Effector CD8-positive, alpha-beta T cell (primary cell): ENCODE results near the gene TRIM71.
"Not testable (repeated sequence)": the region's sequence is repeated elsewhere in the genome, so short reads cannot be mapped to it uniquely, and the experiment has no call there.

Experiments
- DNase-seq: peaks from one replicate; lab custom pipeline; 2025; lab: John Stamatoyannopoulos, UW

TRIM71 gene

DNA sequence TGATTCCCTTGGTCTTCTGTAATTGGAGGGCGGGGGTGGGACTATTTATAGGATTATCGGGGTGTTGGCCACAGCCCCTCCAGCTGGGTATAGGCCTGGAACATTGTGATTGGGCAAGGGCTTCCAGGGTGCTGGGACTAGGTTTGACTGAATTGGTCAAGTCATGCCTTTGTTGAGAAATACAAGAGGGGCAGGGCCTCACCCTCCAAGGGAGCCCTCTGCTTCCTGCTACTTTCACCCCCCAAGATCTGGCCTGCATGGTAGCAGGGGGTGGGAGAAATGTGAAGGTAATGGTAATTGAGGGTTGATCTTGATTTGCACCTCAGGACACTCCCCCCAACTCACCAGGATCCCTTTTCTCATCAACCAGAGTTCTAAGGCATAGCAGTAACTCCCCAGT is 25.2 kb downstream of the TRIM71 start:
- DNase-seq: no peak

DNA sequence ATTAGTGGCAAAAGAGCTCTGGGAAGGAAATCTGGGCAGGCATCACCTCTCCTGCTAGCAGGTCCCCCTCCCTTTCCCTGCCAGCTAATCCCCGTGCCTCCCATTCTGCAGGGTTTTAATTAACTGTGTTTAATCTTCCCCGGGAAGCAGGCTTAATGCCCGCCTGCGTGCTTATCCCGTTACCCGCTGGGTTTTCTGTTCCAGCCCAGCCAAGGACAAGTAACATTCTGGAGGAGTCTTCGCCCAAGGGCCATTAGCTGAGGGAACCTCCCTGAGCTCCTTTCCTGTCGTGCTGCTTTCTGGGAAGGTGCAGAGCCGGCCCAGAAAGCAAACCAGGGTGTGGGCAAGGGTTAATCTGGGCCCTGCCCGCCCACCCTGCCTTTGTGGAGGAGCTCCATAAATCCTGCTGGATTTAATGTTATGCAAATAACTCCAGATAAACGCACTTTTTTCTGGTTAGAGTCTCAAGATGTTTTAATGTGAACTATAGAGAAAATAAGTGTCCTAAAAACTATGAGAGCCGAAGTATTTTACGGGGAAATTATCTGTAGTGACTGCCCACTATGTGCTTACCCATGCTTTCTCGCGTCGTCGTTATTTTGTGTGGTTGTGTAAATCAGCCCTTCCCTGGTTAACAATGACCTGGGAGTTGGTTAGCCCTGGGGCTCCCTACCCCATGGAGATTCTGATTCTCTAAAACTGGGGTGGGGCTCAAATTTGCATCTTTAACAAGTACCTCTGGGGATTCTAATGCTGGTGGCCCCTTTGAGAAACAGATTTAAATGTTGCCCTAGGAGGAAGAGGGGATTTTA is 25.9 kb downstream of the TRIM71 start:
- no peak for DNase-seq

DNA sequence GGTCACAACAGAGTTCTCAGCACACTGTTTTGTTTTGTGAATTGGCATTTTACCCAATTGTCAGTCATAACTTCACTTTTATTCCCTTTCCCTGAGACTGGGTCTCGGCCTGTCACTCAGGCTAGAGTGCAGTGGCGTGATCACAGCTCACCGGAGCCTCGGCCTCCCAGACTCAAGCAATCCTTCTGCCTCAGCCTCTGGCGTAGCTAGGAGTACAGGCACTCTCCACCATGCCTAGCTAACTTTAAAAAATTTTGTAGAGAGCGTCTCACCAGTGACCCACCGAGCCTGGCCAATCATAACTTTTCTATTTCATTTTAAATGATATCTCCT is 26.5 kb downstream of the TRIM71 start:
- no peak for DNase-seq

DNA sequence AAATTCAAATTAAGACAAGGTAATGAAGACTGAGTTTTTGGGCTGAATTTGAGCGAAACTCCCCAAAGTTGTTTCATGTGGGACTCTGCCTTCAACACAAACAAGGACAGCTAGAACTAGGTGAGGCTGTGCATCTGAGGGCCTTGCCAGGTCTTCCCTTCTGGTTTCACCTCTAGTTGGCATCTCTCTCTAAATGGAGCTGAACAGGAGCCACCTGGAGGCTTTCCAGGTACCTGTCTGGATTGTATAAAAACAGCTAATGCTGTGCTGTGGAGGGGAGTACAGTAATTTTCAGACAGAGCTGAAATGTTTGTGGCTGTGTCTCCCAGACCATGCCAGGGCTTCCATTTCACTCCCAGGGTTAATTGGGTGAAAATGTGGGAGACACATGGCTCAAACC is 27.1 kb downstream of the TRIM71 start:
- DNase-seq: no peak

DNA sequence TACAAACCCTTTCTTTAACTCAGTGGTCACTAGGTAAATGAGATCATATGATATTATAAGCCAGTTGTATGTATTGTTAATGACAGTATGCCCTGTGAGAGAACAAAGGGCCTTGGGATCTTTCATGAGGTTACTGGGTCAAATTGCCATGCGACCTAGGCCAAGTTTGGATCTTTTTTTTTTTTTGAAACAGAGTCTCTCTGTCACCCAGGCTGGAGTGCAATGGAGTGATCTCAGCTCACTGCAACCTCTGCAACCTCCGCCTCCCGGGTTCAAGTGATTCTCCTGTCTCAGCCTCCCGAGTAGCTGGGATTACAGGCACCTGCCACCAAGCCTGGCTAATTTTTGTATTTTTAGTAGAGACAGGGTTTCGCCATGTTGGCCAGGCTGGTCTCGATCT is 27.7 kb downstream of the TRIM71 start:
- not testable (repeated sequence) for DNase-seq

DNA sequence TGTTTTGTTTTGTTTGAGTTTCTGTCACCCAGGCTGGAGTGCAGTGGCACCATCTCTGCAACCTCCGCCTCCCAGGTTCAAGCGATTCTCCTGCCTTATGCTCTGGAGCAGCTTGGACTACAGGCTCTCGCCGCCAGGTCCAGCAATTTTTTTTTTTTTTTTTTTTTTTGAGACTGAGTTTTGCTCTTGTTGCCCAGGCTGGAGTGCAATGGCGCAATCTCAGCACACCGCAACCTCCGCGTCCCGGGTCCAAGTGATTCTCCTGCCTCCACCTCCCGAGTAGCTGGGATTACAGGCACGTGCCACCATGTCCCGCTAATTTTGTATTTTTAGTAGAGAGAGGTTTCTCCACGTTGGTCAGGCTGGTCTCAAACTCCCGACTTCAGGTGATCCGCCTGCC is 29.2 kb downstream of the TRIM71 start:
- not testable (repeated sequence) for DNase-seq

DNA sequence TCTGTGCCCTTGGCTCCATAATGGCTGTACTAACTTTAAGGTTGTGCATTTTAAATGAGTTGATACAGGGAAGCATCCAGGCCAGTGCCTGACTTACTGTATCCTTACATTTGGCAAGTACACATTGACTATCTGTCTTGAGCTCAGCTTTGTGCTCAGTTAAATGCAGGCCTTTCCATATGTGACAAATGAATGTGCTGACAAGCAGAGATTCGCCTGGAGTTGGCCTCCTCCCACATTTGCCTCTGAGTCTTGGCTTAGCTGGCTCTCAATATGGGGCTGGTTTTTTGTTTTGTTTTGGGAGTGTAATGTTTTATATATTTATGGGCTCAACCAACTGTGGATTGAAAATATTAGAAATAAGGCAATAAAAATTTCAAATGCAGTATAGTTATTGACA is 29.7 kb downstream of the TRIM71 start:
- DNase-seq: no peak

DNA sequence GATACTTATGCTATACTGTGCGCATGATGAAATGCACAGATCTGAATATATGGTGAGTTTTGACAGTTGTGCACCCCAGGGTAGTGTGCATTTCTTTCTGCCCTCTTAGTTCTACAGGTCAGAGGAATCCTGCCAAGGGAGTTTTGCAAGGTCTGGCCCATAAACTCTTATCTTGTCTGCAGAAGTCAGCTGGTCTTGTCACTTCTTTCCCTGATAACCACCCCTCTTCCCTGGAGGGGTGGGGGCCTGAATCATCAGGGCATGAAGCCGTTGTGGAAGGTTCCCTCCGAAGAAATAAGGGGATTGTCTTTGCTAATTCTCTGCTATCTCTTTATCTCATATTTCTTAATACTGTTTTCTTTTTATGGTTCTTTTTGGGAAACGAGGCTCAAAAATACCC is 30.4 kb downstream of the TRIM71 start:
- DNase-seq: no peak

DNA sequence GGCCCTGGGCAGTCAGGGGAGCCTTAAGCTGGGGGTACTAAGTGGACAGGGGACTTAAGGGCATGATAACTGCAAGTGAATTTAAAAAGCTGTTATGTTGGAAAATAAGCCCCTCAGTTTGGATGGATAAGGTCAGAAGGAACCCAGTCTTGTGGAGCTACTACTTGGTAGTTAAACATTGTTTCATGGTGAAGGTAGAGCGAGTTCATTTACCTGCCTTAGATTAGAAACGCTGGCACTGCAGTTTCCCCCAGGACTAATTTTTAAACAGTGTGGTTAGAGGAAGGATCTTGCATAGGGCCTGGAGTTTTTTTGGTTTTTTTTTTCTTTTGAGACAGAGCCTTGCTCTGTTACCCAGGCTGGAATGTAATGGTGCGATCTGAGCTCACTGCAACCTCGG is 31.2 kb downstream of the TRIM71 start:
- DNase-seq: no peak

DNA sequence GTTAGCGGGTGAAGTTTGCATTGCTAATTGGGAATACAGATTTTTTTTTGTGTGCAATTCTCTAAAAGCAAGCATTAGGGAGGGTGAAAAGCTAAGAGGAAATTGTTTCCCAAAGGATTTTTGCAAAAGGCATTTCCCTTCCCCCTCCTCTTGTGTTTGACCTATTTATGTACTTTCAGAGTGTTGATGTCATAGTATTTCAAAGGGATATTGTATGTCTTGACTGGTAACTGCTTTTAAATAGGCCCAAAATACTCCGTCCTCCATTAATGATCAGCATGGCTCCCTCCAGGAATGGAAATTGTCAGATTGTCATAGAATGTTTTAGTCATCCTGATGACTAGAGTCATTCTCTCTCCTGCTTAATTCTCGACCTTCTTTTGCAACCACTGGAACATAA is 32.4 kb downstream of the TRIM71 start:
- DNase-seq: no peak

DNA sequence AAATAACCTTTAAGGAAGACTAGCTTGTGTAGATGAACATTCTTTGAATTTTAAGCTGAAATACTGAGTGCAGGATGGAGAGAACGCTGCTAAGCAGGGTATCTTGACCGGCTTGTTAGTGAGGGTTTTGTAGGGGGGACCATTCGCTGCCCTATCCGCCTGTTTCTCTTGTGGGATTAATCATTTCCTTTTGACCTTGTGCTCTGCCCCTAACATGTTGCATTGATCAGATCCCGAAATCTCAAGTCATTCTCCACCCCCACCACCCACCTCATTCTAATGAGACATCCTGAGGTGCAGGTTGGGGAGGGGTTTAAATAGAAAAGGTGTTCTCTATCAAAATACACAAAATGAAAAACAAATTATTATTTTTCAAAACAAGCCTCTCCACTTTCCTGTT is 32.8 kb downstream of the TRIM71 start:
- no peak for DNase-seq

DNA sequence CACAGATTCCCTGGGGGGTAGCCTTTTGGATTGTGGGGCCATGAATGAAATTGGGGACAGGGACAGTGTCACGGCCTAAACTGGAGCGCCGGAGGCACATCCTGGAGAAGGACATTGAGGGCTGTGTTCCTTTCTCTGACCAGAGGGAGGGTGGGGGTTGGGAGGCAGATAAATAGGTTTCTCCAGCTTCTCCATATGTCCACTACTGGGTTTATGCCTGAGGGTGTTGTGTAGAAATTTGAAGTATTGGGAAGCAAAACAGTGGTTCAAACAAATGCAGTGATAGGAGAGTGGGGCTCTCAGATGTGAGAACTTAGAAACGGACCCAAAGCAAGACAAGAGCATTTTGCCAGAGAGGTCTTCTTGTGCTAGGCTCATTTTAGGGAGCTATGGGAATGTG is 34.3 kb downstream of the TRIM71 start:
- no peak for DNase-seq

DNA sequence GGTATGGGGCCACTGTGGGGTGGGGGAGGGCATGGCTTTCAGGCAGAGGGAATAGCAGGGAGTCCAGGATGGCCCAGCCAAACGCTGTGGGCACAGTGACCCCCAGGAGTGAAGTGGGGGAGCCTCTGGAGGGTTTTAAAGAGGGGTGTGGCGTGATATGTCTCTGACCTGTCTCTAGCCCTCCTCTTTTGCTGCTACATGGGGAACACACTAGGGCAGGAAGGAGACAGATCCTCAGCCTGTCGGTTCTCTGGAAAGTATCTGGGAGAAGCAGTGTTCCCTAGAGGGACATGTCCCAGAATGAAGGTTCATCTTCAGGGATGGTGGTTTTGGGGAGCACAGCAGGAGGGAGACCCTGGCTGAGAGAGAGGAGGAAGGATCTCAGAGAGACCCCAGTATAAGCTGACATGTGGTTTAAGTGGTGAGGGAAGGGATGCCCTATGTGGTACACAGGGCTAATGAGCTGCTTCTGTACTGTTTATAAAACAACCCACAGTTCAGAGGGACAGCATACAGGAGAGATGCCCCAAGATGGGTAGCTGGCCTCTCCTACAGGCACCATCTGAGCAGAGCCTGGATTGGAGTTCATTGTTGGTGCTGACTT is 37.7 kb downstream of the TRIM71 start:
- DNase-seq: no peak

DNA sequence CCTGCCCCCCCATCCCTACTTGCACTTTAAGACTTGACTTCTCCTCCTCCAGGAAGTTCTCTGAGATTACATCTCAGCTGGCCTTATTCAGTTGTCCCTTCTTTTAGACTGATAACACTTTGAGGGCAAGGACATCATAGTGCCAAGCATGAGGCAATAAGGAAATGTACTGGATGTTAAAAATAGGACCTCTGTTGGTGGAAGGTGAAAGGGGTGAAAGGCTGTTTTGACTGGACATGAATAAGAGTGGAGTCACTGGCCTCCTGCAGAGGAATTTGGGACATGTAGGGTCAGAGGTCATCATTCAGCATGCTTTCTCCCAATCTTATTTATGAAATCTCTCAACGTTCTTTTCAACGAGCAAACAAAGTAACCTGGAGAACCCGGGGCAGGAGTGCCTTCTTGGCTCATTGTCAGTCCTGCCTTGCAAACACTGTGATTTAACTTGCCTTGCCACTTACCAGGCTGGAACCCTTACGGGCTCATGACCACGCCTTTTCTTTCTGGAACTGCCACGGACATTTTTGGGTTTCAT is 38.6 kb downstream of the TRIM71 start:
- no peak for DNase-seq

DNA sequence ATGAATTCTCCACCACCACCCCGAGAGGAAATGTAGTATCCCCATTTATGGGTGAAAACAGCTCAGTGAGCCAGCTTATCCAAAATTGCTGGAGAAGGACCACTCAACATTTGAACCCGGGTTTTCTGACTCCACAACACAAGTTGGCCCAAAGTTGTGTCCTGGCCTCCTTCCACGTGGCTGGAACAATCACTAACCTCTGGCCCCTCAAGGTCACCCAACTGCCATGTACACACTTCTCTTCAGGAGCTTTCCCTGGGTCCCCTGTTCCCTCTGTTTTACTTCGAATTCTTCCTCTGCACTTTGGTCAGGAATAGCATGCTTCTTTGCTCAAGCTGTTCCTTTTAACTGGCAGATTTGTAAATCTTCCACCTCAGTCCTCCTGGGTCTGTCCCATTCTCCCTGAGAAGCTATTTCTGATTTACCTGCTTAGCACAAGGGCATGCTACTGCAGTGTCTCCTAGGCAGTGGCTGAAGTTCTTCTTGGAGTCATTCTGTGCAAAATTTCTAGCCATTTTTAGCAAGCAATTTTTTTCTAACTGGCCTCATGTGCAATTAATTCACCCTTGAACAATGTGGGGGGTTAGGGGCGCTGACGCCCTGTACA is 39.2 kb downstream of the TRIM71 start:
- no peak for DNase-seq

DNA sequence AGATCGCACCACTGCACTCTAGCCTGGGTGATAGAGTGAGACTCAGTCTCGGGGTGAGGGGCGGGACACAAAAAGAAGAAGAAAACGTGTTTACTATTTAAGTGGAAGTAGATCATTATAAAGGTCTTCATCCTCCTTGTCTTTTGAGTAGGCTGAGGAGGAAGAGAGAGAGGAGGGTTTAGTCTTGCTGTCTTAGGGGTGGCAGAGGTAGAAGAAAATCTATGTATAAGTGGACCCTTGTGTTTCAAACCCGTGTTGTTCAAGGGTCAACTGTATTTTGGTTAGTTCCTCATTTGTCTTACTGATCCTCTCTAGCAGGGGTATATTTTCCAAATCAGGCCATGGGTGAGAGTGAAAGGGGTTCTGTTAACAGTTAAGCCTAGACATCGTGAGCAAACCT is 40.1 kb downstream of the TRIM71 start:
- no peak for DNase-seq

DNA sequence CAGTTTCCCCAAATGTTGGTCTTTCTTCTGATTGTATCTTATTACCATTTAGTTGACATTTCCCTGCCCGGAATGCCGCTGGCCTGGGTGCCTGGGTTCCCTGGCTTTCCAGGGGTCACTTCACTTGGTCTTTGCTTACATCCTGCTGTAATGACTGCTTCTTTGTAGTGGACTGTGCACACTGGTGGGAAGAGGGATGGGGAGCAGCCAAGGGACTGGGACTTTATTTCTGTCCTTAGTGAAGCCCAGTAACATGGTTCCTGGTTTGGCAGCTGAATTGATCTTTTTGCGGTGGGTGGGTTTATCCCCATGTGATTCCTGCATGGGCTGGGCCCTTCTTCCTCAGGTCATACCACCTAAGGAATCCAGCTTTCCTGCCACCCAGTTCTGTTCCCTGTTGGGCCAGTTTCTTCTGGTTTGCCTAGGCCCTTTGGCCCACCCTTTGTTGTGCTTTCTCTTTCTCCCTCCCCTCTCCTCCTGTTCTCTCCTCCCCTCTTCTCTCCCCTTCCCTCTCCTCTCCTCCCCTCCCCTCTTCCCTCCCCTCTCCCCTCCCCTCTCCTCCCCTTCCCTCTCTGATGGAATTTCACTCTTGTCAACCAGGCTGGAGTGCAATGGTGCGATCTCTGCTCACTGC is 41.9 kb downstream of the TRIM71 start:
- no peak for DNase-seq

DNA sequence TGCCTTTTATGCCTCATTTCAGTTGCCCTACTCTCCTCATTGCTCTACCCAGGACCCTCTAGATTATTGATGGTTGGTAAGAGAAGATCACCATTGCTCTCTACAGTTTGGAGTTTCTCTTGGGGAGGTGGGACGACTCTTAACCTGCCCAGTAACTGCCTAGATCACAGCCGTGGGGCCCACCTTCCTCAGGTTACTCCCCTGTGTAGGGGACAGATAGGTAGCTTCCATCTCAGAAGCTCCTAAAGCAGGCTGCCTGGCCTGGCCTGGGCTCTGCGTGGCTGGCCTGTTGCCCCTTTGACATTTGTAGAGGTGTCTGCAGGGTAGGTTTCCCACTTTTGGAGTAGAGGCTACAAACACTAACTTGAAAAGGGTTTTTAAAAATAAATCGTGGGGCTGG is 42.7 kb downstream of the TRIM71 start:
- no peak for DNase-seq

DNA sequence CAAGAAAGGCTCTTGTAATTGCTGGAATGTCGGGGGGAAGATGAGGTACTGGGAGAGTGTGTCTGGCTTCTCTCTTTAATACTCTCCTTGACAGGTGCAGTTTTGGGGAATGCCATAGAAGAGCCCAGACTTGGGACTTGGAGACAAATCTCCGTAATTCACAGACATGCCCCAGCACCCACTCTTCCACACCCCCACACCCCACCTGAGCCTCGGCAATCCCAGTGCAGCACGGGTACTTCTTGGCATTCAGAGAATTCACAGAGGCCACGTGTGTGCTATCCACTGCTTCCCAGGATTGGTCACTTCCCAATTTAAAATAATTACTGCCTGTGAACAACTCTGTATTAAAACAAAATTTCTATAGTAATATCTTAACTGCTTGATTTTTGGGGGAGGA is 43.9 kb downstream of the TRIM71 start:
- DNase-seq: no peak

DNA sequence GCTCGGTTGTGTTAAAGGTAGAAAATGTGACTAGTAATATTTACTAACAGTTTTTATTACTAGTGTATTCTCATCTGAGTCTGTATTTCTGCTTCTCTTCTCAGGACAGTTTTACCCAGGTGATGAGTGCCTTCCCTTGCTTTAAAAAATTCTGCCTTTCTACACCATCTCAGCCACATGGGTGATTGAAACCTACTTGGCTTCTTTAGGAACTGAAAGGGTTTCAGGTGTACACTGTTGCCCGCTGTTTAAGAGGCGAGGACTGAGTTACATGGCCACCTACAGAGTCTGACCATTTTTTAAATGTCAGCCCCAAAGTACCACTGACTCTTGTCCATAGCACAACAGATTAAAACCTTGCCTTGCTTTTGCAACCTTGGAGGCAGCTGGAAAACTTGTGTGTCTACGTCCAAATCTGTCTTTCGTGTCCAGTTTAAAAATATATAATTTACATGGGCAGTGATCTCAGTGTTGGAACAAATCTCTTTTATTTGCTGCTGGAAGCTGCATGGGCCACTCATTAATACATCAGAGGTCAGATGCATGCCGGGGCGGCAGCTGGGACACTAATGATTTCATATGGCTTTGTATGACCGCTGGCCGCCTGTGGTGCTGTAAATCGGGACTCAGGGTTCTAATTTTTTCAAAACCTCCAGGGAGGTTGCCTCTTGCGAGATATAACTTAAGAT is 44.6 kb downstream of the TRIM71 start:
- no peak for DNase-seq

DNA sequence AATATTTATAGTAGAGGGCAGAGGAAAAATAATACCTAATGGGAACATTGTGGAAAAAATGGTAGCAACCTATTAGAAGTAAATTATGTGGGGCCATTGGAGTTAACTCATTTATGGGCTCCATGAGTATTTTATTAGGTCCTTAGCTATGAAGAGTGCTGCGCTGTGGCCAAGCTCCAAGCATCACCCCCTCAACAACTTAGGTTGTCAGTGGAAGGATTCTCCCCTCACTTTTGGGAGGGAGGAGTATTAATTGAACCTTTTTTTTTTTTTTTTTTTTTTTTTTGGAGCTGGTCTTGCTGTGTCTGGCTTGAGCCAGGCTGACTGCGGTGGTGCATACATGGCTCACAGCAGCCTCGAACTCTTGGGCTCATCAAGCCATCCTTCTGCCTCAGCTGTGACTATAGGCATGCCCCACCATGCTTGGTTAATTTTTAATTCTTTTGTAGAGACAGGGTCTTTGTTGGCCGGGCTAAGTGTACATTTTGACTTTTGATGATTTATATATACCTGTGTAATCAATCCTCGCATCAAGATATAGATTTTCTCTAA is 45.2 kb downstream of the TRIM71 start:
- DNase-seq: no peak

DNA sequence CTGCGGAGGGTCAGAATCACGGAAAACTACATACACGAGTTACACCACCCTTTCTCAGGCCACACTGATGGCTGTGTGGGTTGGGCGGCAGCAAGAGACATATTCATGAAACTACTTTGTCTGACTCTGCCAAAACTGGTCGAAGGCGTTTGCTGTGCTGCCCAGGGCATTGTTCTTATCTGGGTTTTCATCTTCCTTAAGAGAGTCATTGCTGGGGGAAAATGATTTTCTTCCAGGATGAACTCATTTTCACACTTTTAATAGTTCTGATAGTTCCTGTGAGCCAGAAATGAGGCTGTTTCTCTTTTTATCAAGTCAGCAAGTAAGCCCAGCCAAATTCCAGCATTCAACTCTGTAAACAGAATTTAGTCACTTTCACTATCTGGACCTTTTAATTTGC is 47.6 kb downstream of the TRIM71 start:
- no peak for DNase-seq
